Heart left ventricle (tissue), 16 donors: ENCODE measurements around the gene JTB. TPM values are rescaled to one million over a fixed set of nuclear protein-coding genes. Genes with fewer than 3 reads are reported as not detected.

Source experiments
- ATAC-seq, 4 donors: fragments of 200-7000 bp; cut with Tn5 transposase; one replicate each; pipeline ENCODE4 v1.9.1; 2020 to 2022; ENCODE audit warnings: moderate library complexity in 4 of 4, mild to moderate bottlenecking in 3 of 4, moderate number of reproducible peaks in 1 of 4
- DNase-seq, 5 donors: peaks; one replicate each; pipeline ENCODE4 v3.0.0-alpha.2; 2020
- H3K27ac ChIP-seq, 12 donors: fragments of 200-600 bp; sonication (generic) in 4 of 12; one replicate each; pipeline versions ENCODE4 v1.5.0 to v1.8.0; 2016 to 2022; ENCODE audit warnings: mild to moderate bottlenecking in 2 of 12
- H3K27me3 ChIP-seq, 9 donors: fragments of 200-600 bp; sonication (generic) in 2 of 9; one replicate each; pipeline versions ENCODE4 v1.5.1 to v1.8.0; 2016 to 2022; ENCODE audit warnings: mild to moderate bottlenecking in 3 of 9
- H3K36me3 ChIP-seq, 9 donors: fragments of 200-600 bp; sonication (generic) in 2 of 9; one replicate each; pipeline versions ENCODE4 v1.5.0 to v1.8.0; 2018 to 2022; ENCODE audit warnings: mild to moderate bottlenecking in 2 of 9
- H3K4me1 ChIP-seq, 12 donors: fragments of 200-600 bp; sonication (generic) in 4 of 12; one replicate each; pipeline versions ENCODE4 v1.5.0 to v1.8.0; 2016 to 2022; ENCODE audit warnings: mild to moderate bottlenecking in 3 of 12
- H3K4me3 ChIP-seq, 12 donors: fragments of 200-600 bp; sonication (generic) in 4 of 12; one replicate each; pipeline versions ENCODE4 v1.5.0 to v1.8.0; 2017 to 2022; ENCODE audit warnings: mild to moderate bottlenecking in 9 of 12, moderate library complexity in 4 of 12
- H3K9me3 ChIP-seq, 12 donors: fragments of 200-600 bp; sonication (generic) in 4 of 12; one replicate each; pipeline versions ENCODE4 v1.5.0 to v1.8.0; 2016 to 2022; ENCODE audit warnings: mild to moderate bottlenecking in 1 of 12
- POLR2A ChIP-seq, 2 donors: fragments of 450-650 bp; IDR thresholded peaks; one replicate each; pipeline ENCODE4 v1.6.1; 2017; ENCODE audit warnings: antibody characterized with exemption in 2 of 2, mild to moderate bottlenecking in 2 of 2, moderate library complexity in 2 of 2
- WGBS, 4 donors: extraction: QIAGEN DNeasy Blood & Tissue Kit in 2 of 4; methylation state at CpG; one replicate each; pipeline versions ENCODE4 v1.1.5 to v1.1.7; 2013 to 2018; 5-methylcytosine and 5-hydroxymethylcytosine counted together
- intact Hi-C, 10 donors: fragments of 100-400 bp; cut with DNase I; formaldehyde crosslinking; loops; one replicate each; pipeline versions ENCODE4 v1.11.1 to v1.14.2; 2022
- polyA plus RNA-seq, 2 donors: library from polyadenylated mRNA; stranded (reverse); fragments of 200-250 nt; gene quantifications; one replicate each; pipeline ENCODE4 v1.2.3, GENCODE V29; 2013
- total RNA-seq, 9 donors: library from RNA; depleted of rRNA in 2 of 9; stranded (reverse); fragments of >200 nt in 2 of 9; fragmentation: NEBNext Ultra II Directional in 3 of 9; extraction: Animal tissue kit (Norgen Biotek cat#: 25700) in 3 of 9; gene quantifications; one replicate each; pipeline versions ENCODE4 v1.1.0 to v1.2.4, GENCODE V29; 2016 to 2023
- TF ChIP-seq, protein P1 (sequence below), 12 donors: fragments of 200-600 bp; sonication (generic) in 4 of 12; IDR thresholded peaks; one replicate each; pipeline versions ENCODE4 v1.5.0 to v1.8.0; 2018 to 2022; ENCODE audit warnings: antibody characterized with exemption in 12 of 12, mild to moderate bottlenecking in 5 of 12
- donor health status: ischemic (EF 13 %, LVEDD 7.1; RV severe dilation, severe dysfunction).
- donor health status: healthy with polysubstance abuse.
- donor health status: DM: no; HTN: yes; CAD: no.
- donor health status: DM: no; HTN: no; CAD: no.
- donor health status: ischemic (EF 25% LVEDD 6.9; RV normal size, moderate dysfunction).
- donor health status: ischemic (EF 25% LVEDD 5.7; RV mildly dilated, moderate dysfunction).
- donor health status: healthy.
- donor health status: DM: yes; HTN: yes; CAD: no.
- donor health status: ischemic (EF 35%, LVEDD 5.7; RV mildly dilated, moderate dysfunction).
- donor health status: nonischemic (EF 11% LVEDD 7.7; RV severe dilation, severe dysfunction).
- donor health status: DM: yes; HTN: yes; CAD: no.
- donor health status: PGD.
- donor health status: ischemic (EF 29% LVEDD 5.4; RV normal size, mild dysfunction).
- donor health status: nonischemic (EF 23%, LVEDD 6.1; RV moderate dilation, normal function).

Gene JTB
- total and polyA plus RNA-seq, 11 donors = 55.0 to 222 (median 85.8) TPM

DNA sequence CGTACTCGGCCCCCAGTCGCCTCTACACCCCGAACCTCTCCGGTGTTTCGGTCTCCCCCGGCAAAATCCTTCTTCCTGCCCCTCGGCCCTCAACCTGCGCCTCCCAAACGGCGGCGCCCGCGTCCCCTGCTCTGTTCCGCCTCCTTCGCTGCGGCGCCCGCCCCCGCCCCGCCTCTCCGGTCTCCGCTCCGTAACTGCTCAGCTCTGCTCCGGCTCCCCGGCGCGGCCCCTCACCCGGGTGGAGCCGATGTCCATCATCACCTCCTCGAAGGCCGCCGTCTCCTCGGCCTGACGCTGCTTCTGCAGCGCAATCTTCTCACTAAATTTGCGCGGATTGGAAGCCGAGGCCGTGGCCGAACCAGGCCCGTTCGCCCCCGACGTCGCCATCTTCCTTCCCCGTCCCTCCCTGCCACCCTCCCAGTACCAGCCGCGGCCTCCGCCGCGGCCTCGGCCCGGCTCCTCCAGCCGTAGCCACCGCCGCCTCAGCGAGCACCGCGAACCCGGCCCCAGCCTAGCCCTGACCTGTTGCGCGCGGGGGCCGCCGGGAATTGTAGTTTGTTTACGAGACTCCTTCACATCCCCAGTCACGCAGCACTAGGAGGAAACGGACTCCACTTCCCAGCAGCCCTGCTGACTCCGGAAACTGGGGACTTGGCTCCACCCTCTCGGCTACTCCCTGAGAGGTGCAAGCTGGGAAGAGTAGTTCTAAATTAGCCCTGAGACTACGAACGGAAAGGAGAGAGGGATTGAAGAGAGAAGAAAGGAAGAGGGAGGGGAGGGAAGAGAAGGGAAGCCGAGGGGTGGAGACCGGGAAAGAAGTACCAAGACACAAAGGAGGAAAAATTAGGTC is 19.1 kb downstream of the JTB start, which contains the start of gene CRTC2:
TSS of gene CRTC2 (minus strand) at position 502 of the 850 bp plus-strand sequence. CDS start at position 387, 115 bp downstream.
- Histone ChIP-seq H3K4me1 (peaks cover 10 to 74% (median 56%) of the 10 kb centered on the region in 12 donors), H3K36me3 (peaks cover 0 to 40% (median 28%) of the 10 kb centered on the region in 9 donors), H3K27me3 (no peaks in the 10 kb centered on the region), H3K4me3 (peak within 1 kb of the TSS; percentile 82 to 100 (median 93)), H3K9me3 (no peaks in the 10 kb centered on the region), H3K27ac (peak within 1 kb of the TSS; percentile 87 to 99 (median 94))
- ATAC-seq = peak; percentile 88 to 94 (median 90)
- 0 to 1% (median 1%) methylated on average over 47 to 74 of the region's 75 CpGs for WGBS, 4 donors
- intact Hi-C loops = loop anchor here in 3 of 10 donors (1.0 to 10.0 kb wide), 3 partner anchors 12 to 164 kb away; partner anchors contain the start of genes DENND4B (in 1 of the 3) and GATAD2B (in 1 of the 3)
- peak; percentile 99 to 100 (median 99) for DNase-seq
- TF ChIP-seq, protein P1, sequence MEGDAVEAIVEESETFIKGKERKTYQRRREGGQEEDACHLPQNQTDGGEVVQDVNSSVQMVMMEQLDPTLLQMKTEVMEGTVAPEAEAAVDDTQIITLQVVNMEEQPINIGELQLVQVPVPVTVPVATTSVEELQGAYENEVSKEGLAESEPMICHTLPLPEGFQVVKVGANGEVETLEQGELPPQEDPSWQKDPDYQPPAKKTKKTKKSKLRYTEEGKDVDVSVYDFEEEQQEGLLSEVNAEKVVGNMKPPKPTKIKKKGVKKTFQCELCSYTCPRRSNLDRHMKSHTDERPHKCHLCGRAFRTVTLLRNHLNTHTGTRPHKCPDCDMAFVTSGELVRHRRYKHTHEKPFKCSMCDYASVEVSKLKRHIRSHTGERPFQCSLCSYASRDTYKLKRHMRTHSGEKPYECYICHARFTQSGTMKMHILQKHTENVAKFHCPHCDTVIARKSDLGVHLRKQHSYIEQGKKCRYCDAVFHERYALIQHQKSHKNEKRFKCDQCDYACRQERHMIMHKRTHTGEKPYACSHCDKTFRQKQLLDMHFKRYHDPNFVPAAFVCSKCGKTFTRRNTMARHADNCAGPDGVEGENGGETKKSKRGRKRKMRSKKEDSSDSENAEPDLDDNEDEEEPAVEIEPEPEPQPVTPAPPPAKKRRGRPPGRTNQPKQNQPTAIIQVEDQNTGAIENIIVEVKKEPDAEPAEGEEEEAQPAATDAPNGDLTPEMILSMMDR (IDR thresholded peaks at IDR 0.05) = peak in 1 of 12 donors; percentile 6
- TF ChIP-seq POLR2A (IDR thresholded peaks at IDR 0.05) = peak in 1 of 2 donors; percentile 80

DNA sequence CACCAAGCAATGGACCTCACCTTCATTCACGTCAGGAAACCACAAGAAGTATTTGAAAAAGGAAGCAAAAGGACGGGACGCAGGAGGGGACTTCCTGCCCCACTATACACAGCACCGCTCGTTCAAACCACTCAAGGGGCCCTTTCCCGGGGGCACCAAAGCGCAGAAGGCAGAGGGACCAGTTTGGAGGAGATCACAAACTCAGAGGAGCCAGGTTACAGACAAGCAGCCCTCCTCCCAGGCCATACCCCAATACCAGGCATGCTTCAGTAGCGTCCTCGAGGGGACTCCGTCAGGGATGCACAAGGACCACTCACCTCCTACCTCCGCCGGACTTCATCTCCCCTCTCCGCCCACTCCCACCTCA is 19.7 kb downstream of the JTB start:
- no peak for TF ChIP-seq POLR2A (IDR thresholded peaks at IDR 0.05)
- TF ChIP-seq, protein P1 (IDR thresholded peaks at IDR 0.05) = no peak
- H3K36me3 ChIP-seq = peaks cover 0 to 46% (median 34%) of the 10 kb centered on the region in 9 donors
- H3K27me3 ChIP-seq = no peaks in the 10 kb centered on the region
- intact Hi-C loops = loop anchor here in 3 of 10 donors (1.0 to 10.0 kb wide), 3 partner anchors 11 to 163 kb away; partner anchors contain the start of genes DENND4B (in 1 of the 3) and GATAD2B (in 1 of the 3)
- DNase-seq (no peak), ATAC-seq (peak in 1 of 4 donors; percentile 1)
- no peaks in the 10 kb centered on the region for H3K9me3 ChIP-seq
- H3K27ac ChIP-seq = peak overlapping the region; percentile 87 to 99 (median 94)
- peaks cover 10 to 71% (median 56%) of the 10 kb centered on the region in 12 donors for H3K4me1 ChIP-seq
- WGBS, 4 donors = 0 to 1% (median 0%) methylated on average over 13 of the region's 13 CpGs
- H3K4me3 ChIP-seq = peak overlapping the region; percentile 82 to 100 (median 93)

DNA sequence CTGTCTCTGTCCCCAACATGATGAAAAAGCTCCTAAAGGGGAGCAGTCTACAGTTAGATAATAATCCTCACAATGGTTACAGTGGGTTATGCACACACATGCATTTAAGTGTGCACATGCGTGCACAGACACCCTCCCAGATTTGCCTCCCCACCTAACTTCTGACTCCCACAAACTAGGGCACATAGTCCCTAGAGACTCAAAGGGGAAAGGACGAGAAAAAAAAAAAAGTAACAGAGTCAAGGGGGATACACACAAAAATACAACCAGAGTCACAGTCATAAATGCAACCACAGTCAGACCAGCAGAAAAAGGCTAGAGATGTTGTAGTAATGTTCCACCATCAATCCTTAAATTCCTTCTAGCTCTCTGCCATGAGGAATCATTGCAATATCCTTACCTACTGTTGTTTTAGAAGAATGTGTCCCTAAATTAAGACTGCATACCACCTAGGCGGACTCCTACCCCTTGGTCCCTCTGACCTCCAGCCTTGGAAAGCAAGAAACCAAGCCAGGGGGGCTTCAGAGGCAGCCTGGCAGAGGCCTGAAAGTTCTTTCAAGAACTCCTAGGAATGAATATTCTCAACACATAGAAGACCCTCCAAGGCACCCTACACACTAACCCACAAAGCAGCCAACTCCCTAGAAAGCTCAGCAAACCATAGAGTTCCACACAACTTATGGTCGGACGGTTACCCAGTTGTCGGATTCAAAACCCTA is 20.3 kb downstream of the JTB start:
- Histone ChIP-seq H3K36me3 (peaks cover 0 to 52% (median 40%) of the 10 kb centered on the region in 9 donors), H3K4me3 (peak overlapping the region; percentile 82 to 100 (median 93)), H3K27ac (peak overlapping the region in 10 of 12 donors; percentile 87 to 99 (median 95)), H3K27me3 (no peaks in the 10 kb centered on the region), H3K9me3 (no peaks in the 10 kb centered on the region), H3K4me1 (peaks cover 10 to 65% (median 50%) of the 10 kb centered on the region in 12 donors)
- ATAC-seq (no peak), DNase-seq (no peak)
- WGBS, 4 donors = 26 to 33% (median 30%) methylated on average over 6 of the region's 6 CpGs
- intact Hi-C loops = loop anchor here in 2 of 10 donors (5.0 to 10.0 kb wide), 2 partner anchors 35 to 162 kb away; partner anchors contain the start of gene GATAD2B (in 1 of the 2)
- TF ChIP-seq, protein P1 (IDR thresholded peaks at IDR 0.05) = no peak
- TF ChIP-seq POLR2A (IDR thresholded peaks at IDR 0.05) = no peak
